ENCODE data around the gene ITPKC. TPM values are rescaled to one million over a fixed set of nuclear protein-coding genes. Genes with fewer than 3 reads are reported as not detected.

The ITPKC gene
- polyA plus RNA-seq, 3 donors: 2.7 to 5.7 (median 2.9) TPM

DNA sequence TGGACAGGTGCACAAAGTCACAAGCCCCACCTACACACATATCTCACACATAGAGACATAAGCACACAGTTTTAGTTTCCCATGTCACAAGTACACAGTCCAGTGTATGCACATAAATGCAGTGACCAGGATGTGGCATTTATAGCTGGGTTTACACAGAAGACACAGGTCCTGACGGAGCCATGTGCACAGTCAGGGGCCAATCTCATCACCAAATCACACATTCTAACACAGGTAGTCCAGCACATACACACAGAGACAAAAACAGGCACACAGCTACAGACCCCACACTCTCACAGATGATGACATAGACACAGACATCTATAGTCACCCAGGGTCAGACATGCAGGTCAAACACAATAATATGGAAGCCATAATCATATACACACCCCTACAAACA is 28.6 kb upstream of the ITPKC start:
- H3K36me3 Mint-ChIP-seq: peaks cover 22 to 35% of the 10 kb centered on the region in 2 donors
- H3K9me3 Mint-ChIP-seq: peaks cover 0 to 4% (median 0%) of the 10 kb centered on the region in 7 donors
- H3K27me3 ChIP-seq (ENCODE audit: control insufficient read depth in 2 of 2, insufficient read depth in 2 of 2, low read length in 2 of 2): peaks cover 0 to 3% of the 10 kb centered on the region in 2 donors
- H3K79me2 ChIP-seq (ENCODE audit: insufficient read depth, low read length): no peaks in the 10 kb centered on the region
- H4K20me1 ChIP-seq (ENCODE audit: insufficient read depth, low read length): no peaks in the 10 kb centered on the region
- H3K27ac ChIP-seq (ENCODE audit: low read depth in 1 of 2, low read length in 2 of 2): no peak overlapping the region
- H3K27ac Mint-ChIP-seq: no peak overlapping the region
- H3K4me1 ChIP-seq (ENCODE audit: control insufficient read depth in 1 of 2, insufficient read depth in 2 of 2, low read length in 2 of 2): peaks cover 19 to 24% of the 10 kb centered on the region in 2 donors
- H2AFZ ChIP-seq (ENCODE audit: insufficient read depth, low read depth, low read length, poor library complexity, severe bottlenecking): no peak overlapping the region
- H3K9ac ChIP-seq (ENCODE audit: insufficient read depth, low read length, poor library complexity, severe bottlenecking): no peak overlapping the region
- H3K4me2 ChIP-seq (replicated peaks; ENCODE audit: extremely low read depth, low read length, poor library complexity, severe bottlenecking): no peak overlapping the region
- H3K36me3 ChIP-seq (replicated peaks in 1 of 2; ENCODE audit: control insufficient read depth in 1 of 2, insufficient read depth in 2 of 2, low read length in 2 of 2): peaks cover 1 to 9% of the 10 kb centered on the region in 2 donors
- no peaks in the 10 kb centered on the region for H3K9me3 ChIP-seq (replicated peaks in 1 of 2; ENCODE audit: control insufficient read depth in 1 of 2, insufficient read depth in 1 of 2, low read length in 2 of 2)
- TF ChIP-seq, protein P1, sequence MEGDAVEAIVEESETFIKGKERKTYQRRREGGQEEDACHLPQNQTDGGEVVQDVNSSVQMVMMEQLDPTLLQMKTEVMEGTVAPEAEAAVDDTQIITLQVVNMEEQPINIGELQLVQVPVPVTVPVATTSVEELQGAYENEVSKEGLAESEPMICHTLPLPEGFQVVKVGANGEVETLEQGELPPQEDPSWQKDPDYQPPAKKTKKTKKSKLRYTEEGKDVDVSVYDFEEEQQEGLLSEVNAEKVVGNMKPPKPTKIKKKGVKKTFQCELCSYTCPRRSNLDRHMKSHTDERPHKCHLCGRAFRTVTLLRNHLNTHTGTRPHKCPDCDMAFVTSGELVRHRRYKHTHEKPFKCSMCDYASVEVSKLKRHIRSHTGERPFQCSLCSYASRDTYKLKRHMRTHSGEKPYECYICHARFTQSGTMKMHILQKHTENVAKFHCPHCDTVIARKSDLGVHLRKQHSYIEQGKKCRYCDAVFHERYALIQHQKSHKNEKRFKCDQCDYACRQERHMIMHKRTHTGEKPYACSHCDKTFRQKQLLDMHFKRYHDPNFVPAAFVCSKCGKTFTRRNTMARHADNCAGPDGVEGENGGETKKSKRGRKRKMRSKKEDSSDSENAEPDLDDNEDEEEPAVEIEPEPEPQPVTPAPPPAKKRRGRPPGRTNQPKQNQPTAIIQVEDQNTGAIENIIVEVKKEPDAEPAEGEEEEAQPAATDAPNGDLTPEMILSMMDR (IDR thresholded peaks at IDR 0.05): no peak
- no peak for DNase-seq
- 100% methylated on average over 1 of the region's 1 CpG for WGBS (ENCODE audit: insufficient coverage)
- no peak overlapping the region for H3K4me3 Mint-ChIP-seq
- intact Hi-C loops (cut with micrococcal nuclease): no loop called here
- peaks cover 7% of the 10 kb centered on the region for H3K4me1 Mint-ChIP-seq
- no peaks in the 10 kb centered on the region for H3K27me3 Mint-ChIP-seq (ENCODE audit: low read depth in 3 of 3)
- no peak overlapping the region for H3K4me3 ChIP-seq (replicated peaks in 1 of 3; ENCODE audit: low read depth in 2 of 3, low read length in 3 of 3)

GRCh38 chr19:40688987-40689338 is 27.9 kb upstream of the ITPKC start:
- WGBS (ENCODE audit: insufficient coverage): 95% methylated on average over 4 of the region's 4 CpGs
- intact Hi-C loops (cut with micrococcal nuclease): no loop called here
- DNase-seq: no peak
- Histone ChIP-seq H3K9ac (ENCODE audit: insufficient read depth, low read length, poor library complexity, severe bottlenecking) (no peak overlapping the region), H3K79me2 (ENCODE audit: insufficient read depth, low read length) (no peaks in the 10 kb centered on the region), H3K4me3 (replicated peaks in 1 of 3; ENCODE audit: low read depth in 2 of 3, low read length in 3 of 3) (no peak overlapping the region), H3K36me3 (replicated peaks in 1 of 2; ENCODE audit: control insufficient read depth in 1 of 2, insufficient read depth in 2 of 2, low read length in 2 of 2) (peaks cover 6 to 14% of the 10 kb centered on the region in 2 donors), H2AFZ (ENCODE audit: insufficient read depth, low read depth, low read length, poor library complexity, severe bottlenecking) (no peak overlapping the region), H3K27me3 (ENCODE audit: control insufficient read depth in 2 of 2, insufficient read depth in 2 of 2, low read length in 2 of 2) (peaks cover 0 to 3% of the 10 kb centered on the region in 2 donors), H3K9me3 (replicated peaks in 1 of 2; ENCODE audit: control insufficient read depth in 1 of 2, insufficient read depth in 1 of 2, low read length in 2 of 2) (no peaks in the 10 kb centered on the region), H3K27ac (ENCODE audit: low read depth in 1 of 2, low read length in 2 of 2) (no peak overlapping the region), H3K4me2 (replicated peaks; ENCODE audit: extremely low read depth, low read length, poor library complexity, severe bottlenecking) (no peak overlapping the region), H3K4me1 (ENCODE audit: control insufficient read depth in 1 of 2, insufficient read depth in 2 of 2, low read length in 2 of 2) (peaks cover 19 to 24% of the 10 kb centered on the region in 2 donors), H4K20me1 (ENCODE audit: insufficient read depth, low read length) (no peaks in the 10 kb centered on the region)
- H3K9me3 Mint-ChIP-seq: peaks cover 0 to 4% (median 0%) of the 10 kb centered on the region in 7 donors
- TF ChIP-seq, protein P1 (IDR thresholded peaks at IDR 0.05): no peak
- no peaks in the 10 kb centered on the region for H3K27me3 Mint-ChIP-seq (ENCODE audit: low read depth in 3 of 3)
- no peak overlapping the region for H3K4me3 Mint-ChIP-seq
- peaks cover 7% of the 10 kb centered on the region for H3K4me1 Mint-ChIP-seq
- H3K27ac Mint-ChIP-seq: no peak overlapping the region
- H3K36me3 Mint-ChIP-seq: peaks cover 22 to 41% of the 10 kb centered on the region in 2 donors
